Erythroblast (primary cell): ENCODE data around the gene RBM17.

Experiments
- DNase-seq, 2 experiments: peaks; one replicate each; lab custom pipeline; 2025; lab: John Stamatoyannopoulos, UW
- GATA1 ChIP-seq: IDR thresholded peaks from 2 replicates; pipeline ENCODE4 v1.6.1; 2011; ENCODE audit warnings: low read depth, mild to moderate bottlenecking, control low read depth, low read length, moderate library complexity
- POLR2A ChIP-seq: IDR thresholded peaks from 2 replicates; pipeline ENCODE4 v1.6.1; 2011; ENCODE audit warnings: mild to moderate bottlenecking, low read length

The RBM17 gene

DNA sequence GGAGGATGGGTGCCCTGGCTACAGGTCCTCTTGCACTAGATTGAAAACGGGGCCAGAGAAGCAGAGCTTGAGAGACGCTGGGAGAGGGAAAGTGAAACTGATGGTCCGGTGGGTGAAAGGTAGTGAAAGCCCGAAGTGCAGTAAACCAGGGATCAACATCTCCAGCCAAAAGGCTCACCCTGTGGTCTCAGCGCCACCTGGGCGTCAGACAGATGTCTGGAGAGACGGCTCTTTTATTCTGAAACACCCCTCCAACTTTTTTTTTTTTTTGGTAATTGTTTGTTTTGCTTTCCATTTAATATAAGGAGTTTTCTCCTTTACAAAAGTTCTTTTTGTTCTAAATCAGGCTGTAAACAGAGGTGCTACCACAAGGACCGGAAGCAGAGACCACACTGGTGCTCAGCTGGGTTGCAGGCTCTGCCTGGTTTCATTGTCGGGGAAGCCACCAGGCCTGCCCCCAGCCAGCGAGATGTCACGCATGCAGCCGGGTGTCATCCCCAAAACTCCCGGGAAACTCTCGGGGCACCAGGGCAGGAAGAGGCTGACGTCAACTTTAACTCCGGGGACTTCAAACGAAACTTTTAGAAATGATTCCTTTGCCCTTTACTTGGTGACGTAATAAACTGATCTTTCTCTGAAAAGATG, 37.9 kb upstream of the RBM17 start:
- TF ChIP-seq GATA1, result no peak
- peak; percentile 82 to 87 for DNase-seq

- no peak for DNase-seq
- TF ChIP-seq POLR2A (no peak), GATA1 (no peak)
Measured at GRCh38 chr10:6052247-6053221, 36.3 kb upstream of the RBM17 start.

- DNase-seq, result no peak
- TF ChIP-seq POLR2A (no peak), GATA1 (no peak)
Measured at GRCh38 chr10:6053303-6053702, 35.5 kb upstream of the RBM17 start.

- TF ChIP-seq POLR2A (no peak), GATA1 (no peak)
- DNase-seq, result peak in 1 of 2 experiments; percentile 24
Measured at GRCh38 chr10:6053816-6054631, 34.8 kb upstream of the RBM17 start.

- no peak for DNase-seq
Measured at GRCh38 chr10:6054884-6055283, 34.0 kb upstream of the RBM17 start.

GRCh38 chr10:6055929-6056328, 32.9 kb upstream of the RBM17 start:
- TF ChIP-seq GATA1 (no peak), POLR2A (no peak)

More at GRCh38 chr10:6054884-6055283, 34.0 kb upstream of the RBM17 start:
- TF ChIP-seq POLR2A, result no peak
- TF ChIP-seq GATA1, result no peak

GRCh38 chr10:6056411-6057135, 32.3 kb upstream of the RBM17 start:
- DNase-seq, result no peak

More at GRCh38 chr10:6055929-6056328, 32.9 kb upstream of the RBM17 start:
- DNase-seq, result no peak

GRCh38 chr10:6058682-6059475, 30.0 kb upstream of the RBM17 start:
- no peak for DNase-seq
- TF ChIP-seq GATA1 (no peak), POLR2A (no peak)

More at GRCh38 chr10:6056411-6057135, 32.3 kb upstream of the RBM17 start:
- no peak for TF ChIP-seq GATA1
- TF ChIP-seq POLR2A, result no peak

DNA sequence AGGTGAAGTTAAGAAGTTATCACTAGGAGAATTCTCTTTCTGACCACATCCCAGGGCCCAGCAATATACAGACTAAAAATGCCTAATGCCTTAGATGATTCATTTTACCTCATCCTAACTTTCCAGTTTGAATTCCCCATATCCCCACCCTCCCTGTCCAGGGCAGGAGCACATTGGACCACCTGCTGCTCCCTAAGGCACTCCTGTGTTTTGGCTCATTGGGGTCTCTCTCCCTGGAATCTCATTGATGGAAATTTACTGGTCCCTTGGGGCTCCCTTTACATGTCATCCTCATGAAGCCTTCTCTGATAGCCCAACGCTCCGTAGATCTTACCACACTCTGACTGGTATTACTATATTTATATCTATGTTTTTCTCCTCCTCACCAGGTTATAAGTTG, 29.3 kb upstream of the RBM17 start:
- TF ChIP-seq GATA1 (no peak), POLR2A (no peak)
- DNase-seq, result no peak

GRCh38 chr10:6061056-6061455, 27.8 kb upstream of the RBM17 start:
- no peak for DNase-seq
- TF ChIP-seq POLR2A (no peak), GATA1 (no peak)

- DNase-seq, result no peak
Measured at GRCh38 chr10:6062101-6062771, 26.6 kb upstream of the RBM17 start, which contains the start of gene IL2RA. Gene IL2RA (minus strand): TSS chr10:6062367. CDS start chr10:6062151, 216 bp downstream.

More at GRCh38 chr10:6062101-6062771, 26.6 kb upstream of the RBM17 start, which contains the start of gene IL2RA:
- no peak for TF ChIP-seq POLR2A
